ENCODE data around the gene TMPRSS11F.

The TMPRSS11F gene

DNA sequence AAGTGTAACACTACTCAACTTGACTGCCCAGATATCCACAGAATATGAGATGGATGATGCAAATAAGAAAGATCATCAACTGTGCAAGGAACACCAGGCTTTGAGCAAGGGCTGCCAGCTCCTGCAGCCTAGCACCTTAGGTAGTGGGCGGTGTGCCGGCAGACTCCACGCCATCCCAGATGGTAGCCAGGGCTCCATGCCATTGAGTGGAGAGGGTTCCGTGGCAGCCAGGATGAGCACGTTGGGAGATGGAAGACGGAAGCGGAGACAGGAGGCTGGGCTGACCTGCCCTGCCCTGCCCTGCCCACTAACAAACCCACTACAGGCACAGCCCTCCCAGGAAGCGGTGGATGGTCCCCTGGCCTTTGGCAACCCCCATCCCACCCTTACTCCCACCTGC, 51.9 kb downstream of the TMPRSS11F start:
- DNase-seq = no peak

DNA sequence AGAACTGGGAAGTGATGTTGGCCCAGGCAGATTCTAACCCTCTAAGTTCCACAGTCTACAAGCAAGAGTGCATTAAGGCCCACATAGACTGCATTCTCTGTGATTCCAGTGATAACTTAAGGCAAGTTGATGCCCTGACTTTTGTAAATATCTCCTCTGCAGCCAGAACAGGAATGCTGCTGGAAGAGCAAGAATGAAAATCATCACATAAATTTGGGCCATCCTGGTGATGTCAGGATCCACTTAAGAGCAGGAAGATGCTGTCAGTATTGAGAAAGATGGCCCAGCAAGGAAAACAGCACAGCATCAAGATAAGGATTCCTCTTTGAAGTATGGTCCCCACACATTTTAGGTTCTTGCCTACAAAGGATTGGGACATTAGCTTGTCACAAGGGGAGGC, 52.4 kb downstream of the TMPRSS11F start:
- DNase-seq = no peak

DNA sequence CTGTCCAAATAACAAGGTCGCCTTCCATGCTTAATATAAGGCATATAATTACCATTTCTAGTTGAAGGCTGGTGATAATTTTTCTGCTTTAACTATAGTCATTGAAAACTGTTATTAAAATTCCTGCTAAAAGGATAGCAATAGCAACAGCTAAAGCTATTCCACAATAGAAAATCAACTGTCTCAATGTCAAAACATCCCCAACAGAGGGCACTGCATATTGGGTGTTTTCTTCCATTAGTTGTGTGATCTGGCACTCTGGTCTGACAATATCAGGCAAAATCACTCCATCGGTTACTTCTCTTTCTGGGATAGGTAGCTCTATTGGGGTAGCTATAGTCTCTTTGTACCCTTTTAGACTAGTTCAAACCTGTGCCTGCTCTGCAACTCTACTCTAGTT, 53.5 kb downstream of the TMPRSS11F start:
- no peak for DNase-seq

DNA sequence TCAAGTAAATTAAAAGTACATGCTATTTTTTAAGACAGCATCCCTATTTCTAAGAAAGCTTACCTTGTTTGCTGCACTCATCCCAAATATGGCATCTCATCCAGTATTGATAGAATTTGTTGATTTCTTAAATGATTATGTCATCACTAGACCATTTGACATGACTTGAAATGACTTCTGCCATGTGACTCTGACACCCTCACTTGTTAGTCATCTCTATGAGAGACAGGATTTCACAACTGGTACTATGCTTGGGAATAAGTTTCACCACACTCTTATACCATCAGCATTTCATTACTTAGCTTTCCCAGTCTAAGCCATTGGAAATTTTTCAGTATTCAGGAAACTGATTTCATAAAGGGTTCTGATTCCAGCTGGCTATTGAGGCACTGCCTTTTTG, 55.3 kb downstream of the TMPRSS11F start:
- no peak for DNase-seq

DNA sequence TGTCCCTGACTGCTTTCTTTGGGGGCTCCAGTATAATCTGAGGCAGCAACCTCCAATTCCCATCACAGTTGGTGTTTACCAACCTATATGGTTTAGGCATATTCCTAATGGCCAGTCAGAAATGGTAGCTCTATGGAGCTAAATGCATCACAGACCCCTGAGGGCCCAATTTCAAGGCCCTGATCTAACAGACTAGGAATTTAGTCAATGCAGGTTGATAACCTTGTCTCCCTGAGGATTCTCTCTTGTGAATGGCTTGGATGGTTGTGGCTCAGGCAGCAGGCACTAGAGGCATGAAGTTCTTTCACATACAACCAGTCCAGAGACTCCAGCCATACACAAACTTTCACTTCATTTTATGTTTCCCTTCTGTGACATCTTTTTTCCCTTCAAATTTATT, 59.4 kb downstream of the TMPRSS11F start:
- no peak for DNase-seq

DNA sequence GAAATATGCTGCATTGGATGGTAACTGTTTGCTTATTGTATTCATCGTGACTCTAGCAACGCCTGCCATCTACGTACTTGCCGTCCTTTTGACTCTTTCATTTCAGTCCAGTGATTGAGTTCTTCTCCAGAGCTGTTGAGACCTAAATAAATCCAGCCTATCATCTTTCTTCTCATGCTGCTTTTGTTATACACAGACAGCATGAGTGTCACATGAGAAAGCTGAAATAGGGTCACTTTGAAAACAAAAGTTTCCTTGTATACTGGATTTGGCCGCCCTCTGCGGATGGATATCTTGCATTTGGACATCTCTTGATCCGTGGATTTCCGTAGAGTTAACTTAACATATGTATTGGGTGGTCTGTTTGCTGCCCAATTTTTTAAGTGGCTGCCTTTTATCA, 67.2 kb downstream of the TMPRSS11F start:
- DNase-seq = no peak

DNA sequence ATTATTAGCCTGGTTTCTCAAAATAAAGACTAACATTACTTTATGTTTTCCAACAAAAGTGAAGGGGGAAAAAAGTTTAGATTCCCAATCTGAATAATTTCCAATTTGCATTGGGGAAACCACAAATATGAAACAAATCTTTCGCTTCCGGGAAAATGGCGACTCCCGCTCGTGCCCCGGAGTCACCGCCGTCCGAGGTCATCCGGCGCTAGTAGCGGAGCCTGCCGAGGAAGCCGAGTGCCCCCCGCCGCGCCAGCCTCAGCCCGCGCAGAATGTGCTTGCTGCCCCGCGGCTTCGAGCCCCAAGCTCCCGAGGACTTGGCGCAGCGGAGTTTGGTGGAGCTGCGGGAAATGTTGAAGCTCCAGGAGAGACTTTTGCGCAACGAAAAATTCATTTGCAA, 91.4 kb downstream of the TMPRSS11F start:
- DNase-seq = no peak

DNA sequence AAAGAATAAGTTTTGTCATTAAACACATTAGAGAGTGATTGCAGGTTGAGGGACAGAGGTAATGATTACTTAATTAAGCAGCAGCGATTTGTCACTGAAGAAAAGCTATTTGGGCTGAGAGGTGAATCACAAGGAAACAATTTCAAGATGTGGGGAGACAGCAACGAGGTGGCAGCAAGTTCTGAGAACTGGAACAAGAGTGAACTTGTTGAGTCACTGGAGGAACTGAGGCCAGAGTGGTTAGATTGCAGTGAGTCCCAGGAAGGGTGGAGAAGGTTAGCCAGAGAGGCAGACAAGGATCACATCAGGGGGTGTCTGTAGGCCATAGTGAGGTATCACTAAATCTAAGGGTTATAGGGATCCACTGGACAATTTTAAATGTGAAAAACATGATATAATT, 108.5 kb downstream of the TMPRSS11F start:
- DNase-seq = no peak

DNA sequence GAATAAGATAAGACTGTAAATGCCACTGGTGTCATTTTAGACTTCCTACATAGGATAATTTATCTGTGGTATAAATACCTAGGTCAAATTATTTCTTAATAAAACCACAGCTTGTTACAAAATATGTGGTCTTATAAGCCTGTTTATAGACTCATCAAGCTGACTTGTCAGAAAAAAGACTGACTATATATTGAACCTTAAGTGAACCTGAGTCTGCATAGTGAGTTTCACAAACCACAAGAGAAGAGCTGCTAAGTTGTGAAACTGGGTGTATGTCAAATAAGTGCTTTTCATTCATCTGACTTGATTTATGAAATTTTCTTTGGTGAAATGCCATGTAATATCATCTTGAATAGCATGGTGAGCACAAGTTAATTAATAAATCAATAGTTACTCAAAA, 118.0 kb downstream of the TMPRSS11F start:
- no peak for DNase-seq
